ENCODE results near the gene PAGE2.

GRCh38 chrX:55088795-55089489 lies at the start of gene PAGE2:
- TF ChIP-seq CTCF (IDR thresholded peaks at IDR 0.05) (no peak), POLR2A (IDR thresholded peaks at IDR 0.05) (no peak)
